ENCODE measurements around the gene SAMD8.
"Not testable (repeated sequence)": the region's sequence is repeated elsewhere in the genome, so short reads cannot be mapped to it uniquely, and the experiment has no call there.

The SAMD8 gene

GRCh38 chr10:75107756-75108683, 3.4 kb upstream of the SAMD8 start:
- no peak for DNase-seq

- DNase-seq = no peak
Measured at GRCh38 chr10:75108684-75109458, 2.6 kb upstream of the SAMD8 start.

GRCh38 chr10:75109459-75109778, 2.0 kb upstream of the SAMD8 start:
- no peak for DNase-seq

DNA sequence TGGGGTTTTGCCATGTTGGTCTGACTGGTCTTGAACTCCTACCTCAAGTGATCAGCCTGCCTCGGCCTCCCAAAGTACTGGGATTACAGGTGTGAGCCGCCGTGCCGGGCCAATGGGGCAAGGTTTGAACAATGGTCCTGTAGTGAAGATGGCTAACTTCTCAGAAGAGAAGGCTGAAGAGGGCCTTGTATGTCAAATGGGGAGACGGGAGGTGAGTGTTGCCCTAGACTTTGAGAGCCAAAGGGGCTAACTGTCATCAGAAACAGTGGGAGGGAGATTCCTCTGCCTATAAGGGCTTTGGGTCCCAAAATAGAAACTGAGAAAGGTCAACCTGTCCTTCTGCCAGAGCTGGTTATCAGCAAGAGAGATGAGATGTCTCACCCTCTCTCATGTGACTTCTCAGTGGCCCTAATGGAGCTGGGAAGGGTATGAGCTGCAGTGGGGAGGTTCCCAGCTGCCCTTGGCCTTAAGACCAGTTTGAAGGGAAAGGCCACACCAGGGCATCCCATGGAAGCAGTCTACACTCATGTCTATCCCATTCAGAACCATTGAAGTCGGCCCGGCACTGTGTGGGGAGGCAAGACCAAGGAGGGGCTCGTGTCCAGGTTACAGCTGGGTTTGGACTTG, 1.3 kb upstream of the SAMD8 start:
- DNase-seq = no peak

GRCh38 chr10:75111907-75112679, 637 bp downstream of the SAMD8 start:
- DNase-seq = peak; percentile 72

DNA sequence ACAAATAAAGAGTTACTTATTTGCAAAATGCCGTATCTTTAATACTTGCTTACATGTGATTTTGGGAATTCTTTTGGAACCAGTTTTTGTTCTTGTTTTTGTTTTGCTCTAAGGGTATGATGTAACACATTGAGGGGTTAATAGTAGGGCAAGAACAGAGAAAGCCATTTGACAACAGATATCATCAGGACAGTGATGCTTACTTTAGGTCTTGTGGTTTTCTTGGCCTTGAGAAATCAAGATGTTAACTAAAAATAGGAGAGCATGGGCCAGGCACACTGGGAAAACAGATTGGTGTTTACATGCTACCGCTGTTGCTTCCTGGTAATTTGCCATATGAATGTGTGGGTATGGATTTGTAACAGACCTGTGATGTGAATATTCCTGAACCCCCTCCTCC, 3.7 kb downstream of the SAMD8 start:
- no peak for DNase-seq

- not testable (repeated sequence) for DNase-seq
Measured at GRCh38 chr10:75116941-75117775, 5.7 kb downstream of the SAMD8 start.

- DNase-seq = no peak
Measured at GRCh38 chr10:75117995-75118394, 6.5 kb downstream of the SAMD8 start.

DNA sequence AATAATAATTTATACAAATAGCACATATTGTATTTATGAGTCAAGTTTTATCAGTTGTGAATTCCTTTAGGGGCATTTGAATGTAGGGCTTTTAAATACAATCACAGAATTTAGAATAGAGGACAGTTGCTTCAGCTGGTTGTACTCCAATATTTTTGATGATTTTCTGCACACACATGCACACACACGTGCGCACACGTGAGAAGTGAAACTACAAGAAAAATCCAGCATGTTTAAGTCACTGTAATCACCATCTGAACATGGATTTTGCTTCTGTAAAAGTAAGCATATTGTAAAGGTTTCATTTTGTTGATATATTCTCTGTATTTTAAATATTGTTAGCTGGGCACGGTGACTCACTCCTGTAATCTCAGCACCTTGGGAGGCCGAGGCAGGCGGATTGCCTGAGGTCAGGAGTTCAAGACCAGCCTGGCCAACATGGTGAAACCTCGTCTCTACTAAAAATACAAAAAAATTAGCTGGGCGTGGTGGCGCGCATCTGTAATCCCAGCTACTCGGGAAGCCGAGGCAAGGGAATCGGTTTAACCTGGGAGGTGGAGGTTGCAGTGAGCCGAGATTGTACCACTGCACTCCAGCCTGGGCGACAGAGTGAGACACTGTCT, 8.1 kb downstream of the SAMD8 start:
- DNase-seq = not testable (repeated sequence)

- no peak for DNase-seq
Measured at GRCh38 chr10:75121322-75121721, 9.9 kb downstream of the SAMD8 start.

GRCh38 chr10:75122505-75122904, 11.0 kb downstream of the SAMD8 start:
- DNase-seq = no peak

DNA sequence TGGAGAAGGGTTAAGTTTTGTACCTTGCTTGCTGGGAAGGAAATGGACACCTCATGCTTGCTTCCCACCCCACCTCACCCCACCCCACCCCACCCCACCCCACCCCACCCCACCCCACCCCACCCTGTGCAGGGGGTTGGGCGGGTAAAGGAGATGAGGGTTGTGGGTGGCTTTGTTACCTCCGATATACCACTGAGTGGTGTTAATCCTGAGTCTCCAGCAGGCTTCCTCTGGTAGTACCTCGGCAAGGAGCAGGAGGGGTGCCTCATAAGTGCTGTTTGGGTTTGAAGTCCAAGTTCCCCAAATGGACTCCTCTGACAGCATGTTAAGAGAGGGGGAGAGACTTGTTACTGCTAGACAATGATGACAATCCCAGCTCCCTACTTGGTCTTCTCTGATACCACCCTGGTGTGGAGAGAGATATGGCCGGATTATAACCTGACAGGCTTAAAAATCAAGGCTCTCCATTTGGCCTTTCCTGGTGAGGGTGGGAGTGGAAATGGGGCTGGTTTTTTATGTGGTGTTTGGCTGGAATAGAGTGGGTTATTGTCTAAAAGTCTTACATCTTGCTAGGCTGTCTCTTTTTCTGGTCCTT, 11.7 kb downstream of the SAMD8 start:
- DNase-seq = no peak

DNA sequence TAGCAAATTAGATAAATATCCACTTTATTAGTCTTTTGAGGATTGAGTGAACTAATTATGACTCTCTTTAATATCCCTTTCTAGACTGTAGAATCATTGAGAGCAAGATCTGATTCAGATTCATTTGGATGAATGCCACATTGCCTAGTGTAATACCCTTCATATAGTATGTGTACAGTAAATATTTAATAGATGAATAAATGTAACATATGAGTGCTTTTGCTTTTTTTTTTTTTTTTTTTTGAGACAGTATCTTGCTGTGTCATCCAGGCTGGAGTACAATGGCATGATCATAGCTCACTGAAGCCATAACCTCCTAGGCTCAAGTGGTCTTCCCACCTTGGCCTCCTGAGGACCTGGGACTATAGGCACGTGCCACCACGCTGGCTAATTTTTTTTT, 14.8 kb downstream of the SAMD8 start:
- no peak for DNase-seq

GRCh38 chr10:75127471-75127870, 16.0 kb downstream of the SAMD8 start:
- DNase-seq = no peak

DNA sequence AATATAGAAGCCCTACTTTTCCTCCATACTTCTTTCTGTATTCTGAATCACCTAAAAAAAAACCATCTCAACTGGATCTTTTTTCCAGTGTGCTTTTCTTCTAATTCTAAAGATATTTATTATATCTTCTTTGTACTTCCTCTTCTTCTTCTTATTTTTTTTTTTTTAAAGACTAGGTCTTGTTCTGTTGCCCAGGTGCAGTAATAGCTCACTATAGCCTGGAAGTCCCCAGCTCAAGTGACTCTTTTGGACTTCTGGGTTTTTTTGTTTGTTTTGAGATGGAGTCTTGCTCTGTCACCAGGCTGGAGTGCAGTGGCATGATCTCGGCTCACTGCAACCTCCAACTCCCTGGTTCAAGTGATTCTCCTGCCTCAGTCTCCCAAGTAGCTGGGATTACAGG, 17.5 kb downstream of the SAMD8 start:
- not testable (repeated sequence) for DNase-seq

DNA sequence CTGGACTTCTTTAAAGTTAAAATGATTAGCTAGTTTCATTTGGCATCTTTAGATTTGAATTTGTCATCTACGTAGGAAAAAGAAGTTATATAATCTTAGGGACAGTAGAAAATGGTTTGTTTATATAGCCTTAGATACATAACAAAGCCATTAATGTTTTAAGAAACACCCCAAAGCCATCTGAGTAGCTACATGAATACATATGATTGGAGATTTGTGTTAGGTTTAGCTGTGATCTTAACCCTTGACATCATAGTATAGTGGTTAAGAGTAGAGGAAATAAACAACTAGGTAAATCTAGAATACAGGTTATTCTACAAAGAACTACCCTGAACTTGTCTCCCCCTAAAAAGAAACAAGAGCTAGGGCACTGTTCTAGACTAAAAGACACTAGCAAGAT, 18.1 kb downstream of the SAMD8 start:
- no peak for DNase-seq

- not testable (repeated sequence) for DNase-seq
Measured at GRCh38 chr10:75133701-75134100, 22.2 kb downstream of the SAMD8 start.

DNA sequence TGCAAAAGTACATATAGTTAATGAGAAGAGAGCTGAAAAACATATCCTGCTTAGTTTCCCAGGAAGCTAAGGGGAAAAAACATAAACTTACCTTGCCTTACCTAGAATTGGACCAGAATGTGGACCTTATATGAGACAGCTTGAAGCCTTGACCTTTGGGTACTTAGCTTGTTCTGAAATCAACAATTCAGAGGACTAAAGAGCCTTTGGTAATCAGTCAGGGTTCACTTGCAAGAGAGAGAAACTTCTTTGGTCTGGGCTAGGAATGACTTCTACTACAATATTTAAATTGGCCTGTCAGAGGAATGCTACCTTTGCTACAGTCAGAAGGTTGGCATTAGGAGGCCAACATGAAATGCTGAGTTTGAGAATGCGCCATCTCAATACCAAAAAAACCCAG, 24.9 kb downstream of the SAMD8 start:
- DNase-seq = no peak

GRCh38 chr10:75137533-75138438, 26.3 kb downstream of the SAMD8 start:
- no peak for DNase-seq

- DNase-seq = no peak
Measured at GRCh38 chr10:75140246-75140645, 28.8 kb downstream of the SAMD8 start.
